K562 (cell line): Measurements from ENCODE around the gene UAP1. TPM values are rescaled to one million over a fixed set of nuclear protein-coding genes. Genes with fewer than 3 reads are reported as not detected.

Source experiments
- ARID1B ChIP-seq: fragments of 450-650 bp; IDR thresholded peaks from 2 replicates; pipeline ENCODE4 v1.6.1; 2016; ENCODE audit warnings: antibody characterized with exemption, mild to moderate bottlenecking, inconsistent platforms
- ASH1L ChIP-seq: fragments of 450-650 bp; IDR thresholded peaks from 2 replicates; pipeline ENCODE4 v1.6.1; 2018; ENCODE audit warnings: borderline replicate concordance, mild to moderate bottlenecking, low read depth; ENCODE audit not compliant: partially characterized antibody
- FOXA3 ChIP-seq, 2 experiments: fragments of 450-650 bp in 1 of 2; sonication (generic) in 1 of 2; formaldehyde crosslinking; IDR thresholded peaks in 1 of 2; conservative IDR thresholded peaks in 1 of 2; 2 replicates each; pipeline versions ENCODE4 v1.4.0 to v1.8.0; 2020 to 2022; ENCODE audit warnings: mild to moderate bottlenecking in 2 of 2, missing genetic modification reagents in 1 of 2
- GATAD2B ChIP-seq: fragments of 450-650 bp; IDR thresholded peaks from 2 replicates; pipeline ENCODE4 v1.6.1; 2017; ENCODE audit warnings: mild to moderate bottlenecking, borderline replicate concordance
- HDAC1 ChIP-seq, 2 experiments: fragments of 450-650 bp; IDR thresholded peaks; 2 replicates each; pipeline ENCODE4 v1.6.1; 2016 to 2017; ENCODE audit warnings: inconsistent platforms in 1 of 2, mild to moderate bottlenecking in 1 of 2, moderate library complexity in 1 of 2
- HMGN3 ChIP-seq: IDR thresholded peaks from 2 replicates; pipeline ENCODE4 v1.6.1; 2011; ENCODE audit warnings: borderline replicate concordance, low read depth, mild to moderate bottlenecking, mixed read lengths, low read length; ENCODE audit not compliant: insufficient read length; ENCODE audit errors: extremely low read depth
- MTA3 ChIP-seq: fragments of 450-650 bp; formaldehyde crosslinking; IDR thresholded peaks from 2 replicates; pipeline ENCODE4 v1.6.1; 2017; ENCODE audit warnings: mild to moderate bottlenecking, borderline replicate concordance
- PREB ChIP-seq: sonication (generic); formaldehyde crosslinking; IDR thresholded peaks from 2 replicates; pipeline ENCODE4 v1.8.1; 2023; ENCODE audit warnings: mild to moderate bottlenecking, missing genetic modification reagents
- RB1 ChIP-seq: fragments of 450-650 bp; IDR thresholded peaks from 2 replicates; pipeline ENCODE4 v1.6.1; 2017; ENCODE audit warnings: low read depth, mild to moderate bottlenecking
- TAF1 ChIP-seq: IDR thresholded peaks from 2 replicates; pipeline ENCODE4 v1.6.1; 2011; ENCODE audit warnings: mild to moderate bottlenecking, low read length, moderate library complexity; ENCODE audit not compliant: insufficient read depth, control insufficient read depth, severe bottlenecking; ENCODE audit errors: extremely low read depth
- TEAD2 ChIP-seq: fragments of 450-650 bp; IDR thresholded peaks from 2 replicates; pipeline ENCODE4 v1.6.1; 2016; ENCODE audit warnings: missing genetic modification characterization, control low read depth, missing compliant biosample characterization
- TGIF2 ChIP-seq: sonication (generic); formaldehyde crosslinking; IDR thresholded peaks from 2 replicates; pipeline ENCODE4 v1.8.1; 2022; ENCODE audit warnings: mild to moderate bottlenecking, missing genetic modification reagents, moderate library complexity
- TSC22D4 ChIP-seq: fragments of 450-650 bp; IDR thresholded peaks from 2 replicates; pipeline ENCODE4 v1.6.1; 2016; ENCODE audit warnings: missing genetic modification characterization, missing biosample characterization, control low read depth
- ZC3H11A ChIP-seq: IDR thresholded peaks from 2 replicates; pipeline ENCODE4 v1.6.1; 2012; ENCODE audit warnings: low read depth, low read length, improper control_type of control experiment
- ZFPM2 ChIP-seq: fragments of 250-450 bp; sonication (Bioruptor Pico); IDR thresholded peaks from 2 replicates; pipeline ENCODE4 v1.5.1; 2022; ENCODE audit warnings: mild to moderate bottlenecking
- ZNF124 ChIP-seq: sonication (generic); formaldehyde crosslinking; IDR thresholded peaks from 2 replicates; pipeline ENCODE4 v1.8.1; 2022; ENCODE audit warnings: missing genetic modification reagents
- ZNF79 ChIP-seq: fragments of 250-450 bp; sonication (Bioruptor Pico); IDR thresholded peaks from 2 replicates; pipeline ENCODE4 v1.4.0; 2020; ENCODE audit warnings: low read depth, mild to moderate bottlenecking, moderate library complexity
- polyA plus RNA-seq, 8 experiments: library from polyadenylated mRNA; depleted of rRNA in 4 of 8; stranded (reverse) in 5 of 8; unstranded in 3 of 8; fragments of >200 nt; fragmentation: Nextera tagmentation in 2 of 8; fragmentation: Illumina TruSeq in 1 of 8; extraction: Ambion mirVana in 2 of 8; extraction: Trizol in 1 of 8; gene quantifications; 2 replicates each; pipeline versions ENCODE4 v1.2.1 to v1.2.3, GENCODE V29; 2011 to 2014; ENCODE audit warnings: inconsistent platforms in 1 of 8, missing spikeins in 1 of 8
- total RNA-seq, 7 experiments: library from RNA; depleted of rRNA in 6 of 7; stranded (reverse); fragments of >200 nt in 6 of 7; fragmentation: Illumina TruSeq in 2 of 7; extraction: Trizol in 2 of 7; gene quantifications; 2 replicates each; pipeline versions ENCODE4 v1.2.1 to v1.2.3, GENCODE V29; 2011 to 2021; ENCODE audit warnings: low replicate concordance in 1 of 7
- TF ChIP-seq, protein P1 (sequence below): sonication (generic); formaldehyde crosslinking; IDR thresholded peaks from 2 replicates; pipeline ENCODE4 v1.8.0; 2022; ENCODE audit warnings: mild to moderate bottlenecking, low read depth, missing genetic modification reagents
- TF ChIP-seq, protein P2 (sequence below): fragments of 450-650 bp; IDR thresholded peaks from 2 replicates; pipeline ENCODE4 v1.6.1; 2016; ENCODE audit warnings: missing biosample characterization, missing genetic modification characterization
- TF ChIP-seq, protein P3 (sequence below): fragments of 250-450 bp; sonication (Bioruptor Pico); IDR thresholded peaks from 2 replicates; pipeline ENCODE4 v1.9.0; 2021; ENCODE audit warnings: mild to moderate bottlenecking, inconsistent platforms

The UAP1 gene
- total and polyA plus RNA-seq, 9 of the 15 experiments (the other 6 are each of a cell fraction or from before 2014, with no cell fraction given) = 182 to 317 (median 213) TPM

DNA sequence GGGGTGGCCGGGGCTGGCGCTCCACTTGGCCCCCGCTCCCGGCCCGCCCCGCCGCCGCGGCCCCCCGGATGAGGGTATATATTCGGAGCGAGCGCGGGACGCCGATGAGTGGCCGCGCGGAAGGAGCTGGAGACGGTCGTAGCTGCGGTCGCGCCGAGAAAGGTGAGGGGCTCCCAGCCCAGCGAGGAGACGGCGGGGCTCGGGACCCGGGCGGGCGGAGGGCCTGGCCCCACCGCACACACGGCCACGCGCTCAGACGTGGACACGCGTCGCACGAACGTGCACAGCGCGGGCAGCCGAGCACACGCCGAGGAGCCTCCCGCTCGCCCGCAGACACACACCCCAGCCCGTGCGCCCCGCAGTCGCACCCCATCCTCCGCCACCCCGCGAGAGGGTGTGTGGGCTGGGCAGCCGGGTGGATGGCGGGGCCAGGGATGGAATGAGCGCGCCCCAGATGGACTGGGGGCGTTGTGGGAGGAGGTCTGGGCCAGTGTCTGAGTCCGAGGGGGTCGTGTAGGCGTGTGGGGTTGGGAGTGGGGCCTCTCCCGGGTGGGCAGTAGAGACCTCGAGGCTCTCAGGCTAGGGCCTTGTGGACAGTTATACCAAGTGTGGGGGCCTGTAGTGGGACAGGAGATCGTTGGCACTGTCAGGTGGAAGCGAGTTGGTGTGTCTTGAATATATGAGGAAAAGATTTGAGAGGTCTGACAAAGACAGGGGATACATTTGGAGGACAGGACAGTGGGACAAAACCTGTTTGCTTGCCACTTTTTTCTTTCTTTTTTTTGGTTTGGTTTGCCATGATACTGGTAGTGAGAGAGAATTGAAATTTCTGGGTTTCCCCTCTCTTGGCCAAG is at the start of gene UAP1 (continued):
- TF ChIP-seq FOXA3 (CRISPR knock-in tag; conservative IDR thresholded peaks at IDR 0.05 in 1 of 2, IDR thresholded peaks at IDR 0.05 in 1 of 2) (peak in 1 of 2 experiments; percentile 86; a peak in 2 of 4 replicates), GATAD2B (peak; percentile 55; the same call in 1 of the 2 replicates), PREB (0 out of 2 replicates have a peak, but pooled peaks have one; percentile 50), ZNF124 (CRISPR knock-in tag) (no peak; the same call in 1 of the 2 replicates), MTA3 (peak; percentile 91), ZNF79 (CRISPR knock-in tag) (no peak), TAF1 (peak; percentile 86), ASH1L (no peak), RB1 (peak; percentile 75; the same call in 1 of the 2 replicates), ZFPM2 (CRISPR knock-in tag) (0 out of 2 replicates have a peak, but pooled peaks have one; percentile 34), TGIF2 (CRISPR knock-in tag) (peak; percentile 86), ZC3H11A (no peak), HMGN3 (no peak), TSC22D4 (tag) (no peak), HDAC1 (IDR thresholded peaks at IDR 0.05) (peak in 1 of 2 experiments; percentile 89; a peak in 2 of 4 replicates), TEAD2 (no peak), ARID1B (0 out of 2 replicates have a peak, but pooled peaks have one; percentile 11)
- TF ChIP-seq, protein P1, sequence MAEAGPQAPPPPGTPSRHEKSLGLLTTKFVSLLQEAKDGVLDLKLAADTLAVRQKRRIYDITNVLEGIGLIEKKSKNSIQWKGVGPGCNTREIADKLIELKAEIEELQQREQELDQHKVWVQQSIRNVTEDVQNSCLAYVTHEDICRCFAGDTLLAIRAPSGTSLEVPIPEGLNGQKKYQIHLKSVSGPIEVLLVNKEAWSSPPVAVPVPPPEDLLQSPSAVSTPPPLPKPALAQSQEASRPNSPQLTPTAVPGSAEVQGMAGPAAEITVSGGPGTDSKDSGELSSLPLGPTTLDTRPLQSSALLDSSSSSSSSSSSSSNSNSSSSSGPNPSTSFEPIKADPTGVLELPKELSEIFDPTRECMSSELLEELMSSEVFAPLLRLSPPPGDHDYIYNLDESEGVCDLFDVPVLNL = peak; percentile 68; the same call in 1 of the 2 replicates
- TF ChIP-seq, protein P2, sequence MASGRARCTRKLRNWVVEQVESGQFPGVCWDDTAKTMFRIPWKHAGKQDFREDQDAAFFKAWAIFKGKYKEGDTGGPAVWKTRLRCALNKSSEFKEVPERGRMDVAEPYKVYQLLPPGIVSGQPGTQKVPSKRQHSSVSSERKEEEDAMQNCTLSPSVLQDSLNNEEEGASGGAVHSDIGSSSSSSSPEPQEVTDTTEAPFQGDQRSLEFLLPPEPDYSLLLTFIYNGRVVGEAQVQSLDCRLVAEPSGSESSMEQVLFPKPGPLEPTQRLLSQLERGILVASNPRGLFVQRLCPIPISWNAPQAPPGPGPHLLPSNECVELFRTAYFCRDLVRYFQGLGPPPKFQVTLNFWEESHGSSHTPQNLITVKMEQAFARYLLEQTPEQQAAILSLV = no peak
- TF ChIP-seq, protein P3, sequence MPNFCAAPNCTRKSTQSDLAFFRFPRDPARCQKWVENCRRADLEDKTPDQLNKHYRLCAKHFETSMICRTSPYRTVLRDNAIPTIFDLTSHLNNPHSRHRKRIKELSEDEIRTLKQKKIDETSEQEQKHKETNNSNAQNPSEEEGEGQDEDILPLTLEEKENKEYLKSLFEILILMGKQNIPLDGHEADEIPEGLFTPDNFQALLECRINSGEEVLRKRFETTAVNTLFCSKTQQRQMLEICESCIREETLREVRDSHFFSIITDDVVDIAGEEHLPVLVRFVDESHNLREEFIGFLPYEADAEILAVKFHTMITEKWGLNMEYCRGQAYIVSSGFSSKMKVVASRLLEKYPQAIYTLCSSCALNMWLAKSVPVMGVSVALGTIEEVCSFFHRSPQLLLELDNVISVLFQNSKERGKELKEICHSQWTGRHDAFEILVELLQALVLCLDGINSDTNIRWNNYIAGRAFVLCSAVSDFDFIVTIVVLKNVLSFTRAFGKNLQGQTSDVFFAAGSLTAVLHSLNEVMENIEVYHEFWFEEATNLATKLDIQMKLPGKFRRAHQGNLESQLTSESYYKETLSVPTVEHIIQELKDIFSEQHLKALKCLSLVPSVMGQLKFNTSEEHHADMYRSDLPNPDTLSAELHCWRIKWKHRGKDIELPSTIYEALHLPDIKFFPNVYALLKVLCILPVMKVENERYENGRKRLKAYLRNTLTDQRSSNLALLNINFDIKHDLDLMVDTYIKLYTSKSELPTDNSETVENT = peak; percentile 96
